HG02678 (cell line): ENCODE results near the gene VSIG10L2.
"Not testable (repeated sequence)": the region's sequence is repeated elsewhere in the genome, so short reads cannot be mapped to it uniquely, and the experiment has no call there.

Experiments
- ATAC-seq: cut with Tn5 transposase; IDR thresholded peaks from one replicate; pipeline ENCODE4 v1.9.1; 2021; ENCODE audit warnings: mild to moderate bottlenecking, moderate library complexity; ENCODE audit not compliant: unreplicated experiment

VSIG10L2 gene

GRCh38 chr11:125945797-125946520 lies at the start of gene VSIG10L2:
TSS of gene VSIG10L2 (plus strand) at chr11:125946044. CDS start at chr11:125946056, 12 bp downstream.
- ATAC-seq, result no peak

- ATAC-seq, result no peak
Observed at GRCh38 chr11:125901872-125902271, 44.0 kb upstream of the VSIG10L2 start.

GRCh38 chr11:125902277-125902926 lies 43.4 kb upstream of the VSIG10L2 start:
- ATAC-seq, result no peak

- peak; percentile 98 for ATAC-seq
Observed at GRCh38 chr11:125902927-125903710, 42.7 kb upstream of the VSIG10L2 start, which contains the start of gene PUS3. TSS of gene PUS3 (minus strand) at chr11:125903206. CDS start at chr11:125896284, 6,922 bp downstream.

GRCh38 chr11:125903711-125904659 lies 41.9 kb upstream of the VSIG10L2 start, which contains the start of gene DDX25:
TSS of gene DDX25 (plus strand) at chr11:125904508. CDS start at chr11:125904518, 10 bp downstream.
- ATAC-seq, result no peak

GRCh38 chr11:125904678-125905077 lies 41.2 kb upstream of the VSIG10L2 start:
- no peak for ATAC-seq

- ATAC-seq, result no peak
Observed at GRCh38 chr11:125910226-125910849, 35.5 kb upstream of the VSIG10L2 start.

GRCh38 chr11:125914601-125915000 lies 31.2 kb upstream of the VSIG10L2 start:
- not testable (repeated sequence) for ATAC-seq

- ATAC-seq, result no peak
Observed at GRCh38 chr11:125916683-125917347, 29.0 kb upstream of the VSIG10L2 start.

- no peak for ATAC-seq
Observed at GRCh38 chr11:125918140-125918840, 27.6 kb upstream of the VSIG10L2 start.

GRCh38 chr11:125921042-125921441 lies 24.8 kb upstream of the VSIG10L2 start:
- no peak for ATAC-seq

- no peak for ATAC-seq
Observed at GRCh38 chr11:125922156-125922555, 23.7 kb upstream of the VSIG10L2 start.

- peak; percentile 63 for ATAC-seq
Observed at GRCh38 chr11:125923012-125923579, 22.7 kb upstream of the VSIG10L2 start.

- no peak for ATAC-seq
Observed at GRCh38 chr11:125923633-125924032, 22.2 kb upstream of the VSIG10L2 start.

GRCh38 chr11:125924384-125925007 lies 21.3 kb upstream of the VSIG10L2 start:
- ATAC-seq, result no peak

GRCh38 chr11:125925247-125925740 lies 20.6 kb upstream of the VSIG10L2 start:
- no peak for ATAC-seq

GRCh38 chr11:125925804-125926203 lies 20.0 kb upstream of the VSIG10L2 start:
- ATAC-seq, result no peak

- no peak for ATAC-seq
Observed at GRCh38 chr11:125926682-125927081, 19.2 kb upstream of the VSIG10L2 start.
